ENCODE measurements around the gene BTBD2.

DNA sequence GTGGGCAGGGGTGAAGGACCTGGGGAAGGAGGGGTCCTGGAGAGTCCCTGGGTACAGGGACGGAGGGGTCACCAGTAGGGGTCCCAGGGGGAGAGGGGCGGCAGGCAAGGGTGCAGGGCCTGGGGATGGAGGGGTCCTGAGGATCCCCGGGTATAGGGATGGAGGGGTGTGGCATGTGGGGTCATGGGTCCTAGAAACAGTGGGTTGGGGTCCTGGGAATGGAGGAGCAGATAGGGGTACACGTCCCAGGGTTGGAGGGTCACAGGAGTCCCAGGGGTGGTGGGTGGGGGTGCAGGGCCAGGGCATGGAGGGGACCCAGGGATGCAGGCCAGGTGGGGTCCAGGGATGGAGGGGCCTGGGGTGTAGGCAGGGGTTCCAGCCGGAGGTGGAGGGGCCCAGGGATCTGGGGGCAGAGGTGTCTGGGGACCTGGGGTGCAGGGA, 1.4 kb downstream of the BTBD2 start:
- TF ChIP-seq POLR2A (IDR thresholded peaks at IDR 0.05), result no peak
- TF ChIP-seq, protein P1, sequence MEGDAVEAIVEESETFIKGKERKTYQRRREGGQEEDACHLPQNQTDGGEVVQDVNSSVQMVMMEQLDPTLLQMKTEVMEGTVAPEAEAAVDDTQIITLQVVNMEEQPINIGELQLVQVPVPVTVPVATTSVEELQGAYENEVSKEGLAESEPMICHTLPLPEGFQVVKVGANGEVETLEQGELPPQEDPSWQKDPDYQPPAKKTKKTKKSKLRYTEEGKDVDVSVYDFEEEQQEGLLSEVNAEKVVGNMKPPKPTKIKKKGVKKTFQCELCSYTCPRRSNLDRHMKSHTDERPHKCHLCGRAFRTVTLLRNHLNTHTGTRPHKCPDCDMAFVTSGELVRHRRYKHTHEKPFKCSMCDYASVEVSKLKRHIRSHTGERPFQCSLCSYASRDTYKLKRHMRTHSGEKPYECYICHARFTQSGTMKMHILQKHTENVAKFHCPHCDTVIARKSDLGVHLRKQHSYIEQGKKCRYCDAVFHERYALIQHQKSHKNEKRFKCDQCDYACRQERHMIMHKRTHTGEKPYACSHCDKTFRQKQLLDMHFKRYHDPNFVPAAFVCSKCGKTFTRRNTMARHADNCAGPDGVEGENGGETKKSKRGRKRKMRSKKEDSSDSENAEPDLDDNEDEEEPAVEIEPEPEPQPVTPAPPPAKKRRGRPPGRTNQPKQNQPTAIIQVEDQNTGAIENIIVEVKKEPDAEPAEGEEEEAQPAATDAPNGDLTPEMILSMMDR (IDR thresholded peaks at IDR 0.05), result no peak

Measured in lower leg skin (tissue), 3 donors.